ENCODE data around the gene PBX3.

The PBX3 gene

DNA sequence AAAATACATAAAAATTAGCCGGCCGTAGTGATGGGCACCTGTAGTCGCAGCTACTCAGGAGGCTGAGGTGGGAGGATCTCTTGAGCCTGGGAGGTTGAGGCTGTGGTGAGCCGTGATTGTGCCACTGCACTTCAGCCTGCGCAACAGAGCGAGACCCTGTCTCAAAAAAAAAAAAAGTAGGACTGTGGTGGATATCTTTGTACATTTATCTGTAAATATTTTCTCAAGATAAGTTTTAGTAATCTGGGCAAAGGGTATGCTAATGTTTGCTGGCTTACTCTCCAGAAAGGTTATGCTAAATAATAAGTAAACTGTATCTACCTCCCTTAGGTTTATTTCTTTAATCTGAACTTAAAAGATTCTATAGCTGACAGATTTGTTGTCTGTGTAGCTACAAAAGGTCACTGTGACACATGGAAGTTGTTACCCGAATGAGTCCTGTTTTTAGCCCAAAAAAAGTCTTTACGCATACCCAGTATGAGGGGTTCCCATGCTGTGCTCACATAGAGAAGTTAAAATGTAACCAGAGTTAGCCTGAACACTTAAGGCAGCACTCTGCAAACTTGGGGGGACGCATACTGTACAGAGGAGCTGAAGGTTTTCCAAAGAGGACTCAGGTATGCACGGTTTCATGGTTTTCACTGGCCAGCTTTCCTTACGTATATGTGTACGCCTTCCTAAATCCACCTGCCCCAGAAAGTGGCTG is 206.3 kb downstream of the PBX3 start:
- DNase-seq (ENCODE audit: low read depth), result no peak
- TF ChIP-seq CTCF (IDR thresholded peaks at IDR 0.05; ENCODE audit: control insufficient read depth, extremely low read depth, insufficient read depth), result no peak
- H3K4me3 ChIP-seq (ENCODE audit: low read depth, low read length), result no peak overlapping the region

GRCh38 chr9:125956102-125956501 is 208.9 kb downstream of the PBX3 start:
- no peak for TF ChIP-seq CTCF (IDR thresholded peaks at IDR 0.05; ENCODE audit: control insufficient read depth, extremely low read depth, insufficient read depth)
- no peak for DNase-seq (ENCODE audit: low read depth)
- H3K4me3 ChIP-seq (ENCODE audit: low read depth, low read length), result no peak overlapping the region

GRCh38 chr9:125959315-125959714 is 212.1 kb downstream of the PBX3 start:
- H3K4me3 ChIP-seq (ENCODE audit: low read depth, low read length), result no peak overlapping the region
- no peak for DNase-seq (ENCODE audit: low read depth)
- no peak for TF ChIP-seq CTCF (IDR thresholded peaks at IDR 0.05; ENCODE audit: control insufficient read depth, extremely low read depth, insufficient read depth)

GRCh38 chr9:125959951-125960619 is 212.9 kb downstream of the PBX3 start:
- TF ChIP-seq CTCF (IDR thresholded peaks at IDR 0.05; ENCODE audit: control insufficient read depth, extremely low read depth, insufficient read depth), result no peak
- DNase-seq (ENCODE audit: low read depth), result no peak
- no peak overlapping the region for H3K4me3 ChIP-seq (ENCODE audit: low read depth, low read length)

DNA sequence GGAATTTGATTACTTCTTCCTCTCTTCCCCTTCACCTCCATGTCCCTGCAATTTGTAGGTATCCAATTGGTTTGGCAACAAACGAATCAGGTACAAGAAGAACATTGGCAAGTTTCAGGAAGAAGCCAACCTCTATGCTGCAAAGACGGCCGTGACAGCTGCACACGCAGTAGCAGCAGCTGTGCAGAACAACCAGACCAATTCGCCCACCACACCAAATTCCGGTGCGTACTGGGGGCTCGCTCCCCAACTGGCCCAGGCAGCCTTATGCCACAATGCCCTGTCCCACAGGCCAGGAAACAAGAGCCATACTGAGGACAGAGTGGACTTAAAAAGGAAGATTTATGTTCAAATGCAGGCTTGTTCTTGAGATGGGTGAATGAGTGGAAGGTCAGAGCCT is 213.5 kb downstream of the PBX3 start:
- H3K4me3 ChIP-seq (ENCODE audit: low read depth, low read length), result no peak overlapping the region
- TF ChIP-seq CTCF (IDR thresholded peaks at IDR 0.05; ENCODE audit: control insufficient read depth, extremely low read depth, insufficient read depth), result no peak
- DNase-seq (ENCODE audit: low read depth), result no peak

DNA sequence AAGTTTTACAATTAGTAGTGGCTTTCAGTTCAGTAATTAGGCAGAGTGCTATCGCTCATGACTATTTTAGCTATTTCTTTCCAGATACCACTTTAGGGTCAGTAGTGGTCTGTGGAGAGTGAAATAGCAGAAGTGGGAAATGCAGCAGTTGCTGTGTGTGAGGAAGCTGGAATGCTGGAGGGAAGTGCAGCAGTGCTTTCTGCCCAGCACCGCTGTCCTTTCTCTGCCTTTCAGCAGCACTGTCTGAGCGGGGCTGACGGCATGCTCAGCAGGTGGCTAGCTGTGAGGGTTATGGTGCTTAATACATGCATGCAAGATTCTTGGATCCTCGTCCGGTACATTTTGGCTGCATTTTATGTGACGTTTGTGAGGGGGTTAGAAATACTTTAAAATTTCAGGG is 213.9 kb downstream of the PBX3 start:
- no peak for DNase-seq (ENCODE audit: low read depth)
- no peak overlapping the region for H3K4me3 ChIP-seq (ENCODE audit: low read depth, low read length)
- TF ChIP-seq CTCF (IDR thresholded peaks at IDR 0.05; ENCODE audit: control insufficient read depth, extremely low read depth, insufficient read depth), result no peak
